NCI-H748 treated with DMSO at 0.1 percent for 48 hours (cell line): ENCODE results near the gene MICALL1.
"Not testable (repeated sequence)": the region's sequence is repeated elsewhere in the genome, so short reads cannot be mapped to it uniquely, and the experiment has no call there.

Experiments
- DNase-seq: peaks from one replicate; lab custom pipeline; 2025; lab: John Stamatoyannopoulos, UW

The MICALL1 gene

DNA sequence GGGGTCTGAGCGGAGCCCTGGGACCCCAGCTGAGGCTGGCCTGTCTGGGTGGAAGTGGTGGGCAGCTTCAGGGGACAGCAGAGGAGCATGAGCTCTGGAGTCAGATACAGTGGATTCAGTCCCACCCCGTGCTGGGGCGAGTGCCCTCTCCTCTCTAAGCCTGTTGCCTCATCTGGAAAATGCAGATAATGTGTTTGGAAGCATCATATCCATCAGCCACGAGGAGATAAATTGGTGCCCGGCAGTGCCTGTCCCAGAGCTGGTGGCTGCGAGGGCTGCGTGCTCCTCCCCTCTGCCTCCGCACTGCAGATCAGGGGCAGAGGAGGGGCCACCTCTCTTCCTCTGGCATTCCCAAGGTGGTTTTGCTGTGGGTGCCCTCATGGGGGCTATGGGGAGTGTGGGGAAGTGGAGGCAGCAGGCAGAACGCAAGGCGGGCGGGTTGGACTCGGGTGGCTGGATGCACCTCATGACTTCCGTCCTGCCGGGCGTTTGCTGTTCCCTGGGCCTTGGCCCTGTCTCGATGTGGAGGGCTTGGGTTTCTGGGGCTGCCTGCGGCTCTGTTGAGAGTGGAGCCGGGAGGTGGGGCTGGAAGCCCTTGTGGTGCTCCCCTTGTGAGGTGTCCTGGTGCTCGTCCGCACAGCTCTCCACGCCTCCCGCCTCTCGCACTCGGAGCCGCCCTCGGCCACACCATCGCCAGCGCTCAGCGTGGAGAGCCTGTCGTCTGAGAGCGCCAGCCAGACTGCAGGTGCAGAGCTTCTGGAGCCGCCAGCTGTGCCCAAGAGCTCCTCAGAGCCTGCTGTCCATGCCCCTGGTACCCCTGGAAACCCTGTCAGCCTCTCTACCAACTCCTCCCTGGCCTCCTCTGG lies 20.9 kb downstream of the MICALL1 start:
- DNase-seq, result no peak

DNA sequence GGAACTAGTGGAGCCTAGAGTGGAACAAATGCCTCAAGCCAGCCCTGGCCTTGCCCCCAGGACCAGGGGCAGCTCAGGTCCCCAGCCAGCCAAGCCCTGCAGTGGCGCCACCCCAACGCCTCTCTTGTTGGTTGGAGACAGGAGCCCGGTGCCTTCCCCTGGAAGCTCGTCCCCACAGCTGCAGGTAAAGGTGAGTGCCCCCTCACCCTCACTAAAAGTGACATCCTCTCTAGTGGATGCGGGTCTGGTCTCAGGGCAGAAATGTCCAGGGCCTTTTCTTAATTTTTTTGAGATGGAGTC lies 21.5 kb downstream of the MICALL1 start:
- DNase-seq, result no peak

DNA sequence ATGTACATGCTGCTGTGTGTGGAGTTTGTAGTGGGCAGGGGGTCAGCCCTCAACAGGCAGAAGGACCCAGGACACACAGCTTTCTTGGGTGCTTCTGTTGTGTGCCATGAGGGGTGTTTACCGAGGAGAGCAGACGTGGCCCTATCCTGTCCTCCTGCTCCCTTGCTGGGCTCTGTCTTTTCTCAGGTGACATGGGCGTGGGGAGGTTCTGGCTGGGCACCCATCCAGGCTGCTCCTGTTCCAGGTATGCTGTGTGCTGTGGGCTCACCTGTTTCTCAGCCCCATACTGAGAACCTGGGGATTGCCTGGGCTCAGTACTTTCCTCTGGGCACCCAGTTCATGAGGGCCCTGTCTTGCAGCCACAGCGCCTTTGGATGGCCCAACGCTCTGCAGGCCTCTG lies 23.3 kb downstream of the MICALL1 start:
- DNase-seq, result no peak

DNA sequence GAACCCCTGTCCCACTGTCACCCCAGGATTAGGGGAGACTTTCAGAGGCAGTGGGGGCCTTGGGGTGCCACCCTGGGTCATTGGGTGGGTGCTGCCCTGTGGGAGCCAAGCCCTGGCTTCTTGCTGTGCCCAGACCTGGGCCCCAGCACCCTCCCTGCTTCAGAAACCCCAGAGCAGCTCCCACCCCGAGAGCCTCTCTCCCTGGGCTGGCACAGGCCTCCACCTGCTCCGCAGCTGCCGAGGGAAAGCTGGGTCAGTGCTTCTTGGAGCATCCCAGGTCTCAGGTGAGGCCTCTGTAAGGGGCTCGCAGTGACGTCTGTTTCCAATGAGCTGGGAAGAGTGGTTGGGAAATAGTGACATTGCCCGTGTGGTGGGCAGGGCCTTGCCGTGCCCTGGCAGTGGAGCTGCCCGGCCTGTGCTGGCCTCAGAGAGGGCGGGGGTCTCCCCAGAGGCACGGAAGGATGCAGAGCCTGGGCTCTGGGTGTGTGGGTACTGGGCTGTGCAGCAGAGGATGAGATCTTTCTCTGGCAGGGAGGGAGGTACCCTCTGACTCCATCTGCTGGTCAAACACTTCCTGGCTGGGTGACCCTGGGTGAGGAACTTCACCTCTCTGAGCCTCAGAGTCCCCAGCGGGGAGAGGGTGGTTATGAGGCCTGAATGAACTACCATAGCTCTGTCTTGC lies 24.3 kb downstream of the MICALL1 start:
- DNase-seq, result no peak

DNA sequence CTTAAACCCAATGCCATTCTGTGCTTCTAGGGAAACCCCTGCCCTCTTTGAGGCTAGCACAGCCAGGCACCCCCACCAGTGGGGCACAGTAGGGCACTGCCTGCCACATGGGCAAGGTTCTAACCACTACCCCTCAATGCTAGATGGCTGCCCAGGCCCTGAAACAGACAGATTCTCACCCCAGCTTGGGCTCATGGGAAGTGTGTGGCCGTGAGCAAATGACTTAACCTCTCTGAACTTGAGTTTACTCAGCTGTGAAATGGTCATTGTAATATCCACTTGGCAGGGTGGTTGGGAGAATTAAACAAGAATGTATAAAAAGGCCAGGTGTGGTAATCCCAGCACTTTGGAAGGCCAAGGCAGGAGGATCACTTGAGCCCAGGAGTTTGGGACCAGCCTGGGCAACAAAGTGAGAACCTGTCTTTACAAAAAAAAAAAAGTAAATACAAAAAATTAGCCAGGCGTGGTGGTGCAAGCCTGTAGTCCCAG lies 24.9 kb downstream of the MICALL1 start:
- DNase-seq, result no peak

DNA sequence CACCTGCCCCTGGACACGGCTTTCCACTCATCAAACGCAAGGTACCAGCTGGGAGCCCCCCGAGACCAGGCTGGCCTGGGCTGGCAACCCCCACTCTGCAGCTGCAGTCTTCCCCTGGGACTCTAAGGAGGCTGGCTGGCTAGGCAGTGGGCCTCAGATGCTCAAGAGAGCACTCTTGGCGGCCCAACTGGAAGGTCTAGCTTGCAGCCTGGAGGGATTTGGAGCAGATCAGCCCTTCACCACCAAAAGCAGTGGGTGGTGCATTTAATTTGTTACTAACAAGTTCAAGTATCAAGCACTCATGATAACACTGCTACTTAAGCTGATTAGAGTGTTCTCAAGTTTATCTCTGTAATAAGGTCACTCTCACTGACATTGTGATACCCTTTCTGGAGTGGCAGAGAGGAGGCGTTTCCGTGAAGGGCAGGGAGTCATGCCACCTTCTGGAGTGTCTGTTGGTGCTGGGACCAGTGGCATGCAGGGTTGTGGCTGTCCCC lies 25.8 kb downstream of the MICALL1 start:
- no peak for DNase-seq

DNA sequence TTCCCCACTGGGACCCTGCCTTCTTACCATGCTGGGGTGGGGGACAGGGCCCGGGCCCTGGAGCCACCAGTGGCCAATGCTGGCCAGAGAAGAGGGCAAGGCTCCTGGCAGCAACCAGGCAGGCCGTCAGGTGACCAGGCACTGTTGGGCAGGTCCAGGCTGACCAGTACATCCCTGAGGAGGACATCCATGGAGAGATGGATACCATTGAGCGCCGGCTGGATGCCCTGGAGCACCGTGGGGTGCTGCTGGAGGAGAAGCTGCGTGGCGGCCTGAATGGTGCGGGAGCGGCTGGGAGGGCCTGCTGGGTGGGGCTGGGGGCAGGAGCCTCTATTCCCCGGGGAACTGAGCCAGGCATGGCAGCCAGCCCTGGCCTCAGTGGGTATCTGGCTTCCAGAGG lies 26.3 kb downstream of the MICALL1 start:
- no peak for DNase-seq

DNA sequence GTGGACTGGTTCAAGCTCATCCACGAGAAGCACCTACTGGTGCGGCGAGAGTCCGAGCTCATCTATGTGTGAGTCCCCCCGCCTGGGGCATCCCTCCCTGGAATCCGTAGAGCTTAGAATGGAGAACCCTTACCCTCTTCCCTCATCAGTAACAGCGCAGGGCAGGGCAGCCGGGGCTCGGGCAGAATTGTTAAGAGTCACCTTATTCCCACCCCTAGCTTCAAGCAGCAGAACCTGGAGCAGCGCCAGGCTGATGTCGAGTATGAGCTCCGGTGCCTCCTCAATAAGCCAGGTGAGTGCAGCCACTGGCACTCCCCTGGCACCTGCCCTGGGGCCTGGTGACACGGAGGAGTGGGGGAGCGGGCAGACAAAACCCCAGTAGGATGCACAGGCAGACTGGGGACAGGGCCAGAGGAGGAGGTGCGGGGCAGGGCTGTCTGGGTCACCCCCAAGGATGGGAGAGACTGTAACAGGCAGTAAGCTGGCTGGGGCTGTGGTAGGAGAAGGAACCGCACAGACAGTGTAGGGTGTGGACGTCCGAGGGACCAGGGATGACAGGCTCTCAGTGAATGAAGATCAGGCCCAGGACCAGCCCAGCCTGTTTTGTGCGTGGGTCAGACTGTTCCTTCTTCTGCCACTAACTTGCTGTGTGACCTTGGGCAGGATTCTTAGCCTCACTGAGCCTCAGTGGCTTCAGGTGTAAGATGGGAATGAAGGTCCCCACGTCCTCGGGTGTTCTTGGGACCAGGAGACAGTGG lies 26.9 kb downstream of the MICALL1 start:
- DNase-seq, result no peak

DNA sequence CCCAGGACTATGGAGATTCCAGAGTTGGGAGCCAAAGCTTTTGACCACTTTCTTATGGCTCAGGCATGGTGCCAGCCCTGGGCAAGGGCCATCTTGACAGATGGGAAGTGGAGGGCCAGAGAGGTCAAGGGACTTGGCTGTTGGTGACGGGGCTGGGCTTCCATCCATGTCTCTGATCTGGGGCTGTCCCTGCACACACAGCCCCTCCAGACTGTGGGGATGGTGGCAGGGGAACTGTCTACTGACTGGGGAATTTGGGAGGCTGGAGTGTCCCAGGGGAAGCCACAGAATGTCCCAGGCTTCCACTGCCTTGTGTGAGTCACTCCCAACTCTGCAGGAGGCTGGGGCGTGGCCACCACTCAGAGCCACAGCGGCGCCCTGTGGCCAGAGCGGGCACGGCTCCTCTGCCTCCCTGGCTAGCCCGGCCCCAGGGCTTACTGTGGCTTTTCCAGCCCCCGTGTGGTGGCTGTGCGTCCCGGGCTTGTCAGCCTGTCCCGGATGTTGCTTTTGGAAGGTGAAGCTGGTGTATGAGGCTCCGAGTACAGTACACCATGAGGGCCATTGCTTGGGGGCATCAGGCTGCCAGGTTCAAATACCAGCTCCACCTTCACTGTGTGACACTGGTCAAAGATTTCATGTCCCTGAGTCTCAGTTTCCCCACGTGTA lies 27.7 kb downstream of the MICALL1 start:
- peak; percentile 6 for DNase-seq

DNA sequence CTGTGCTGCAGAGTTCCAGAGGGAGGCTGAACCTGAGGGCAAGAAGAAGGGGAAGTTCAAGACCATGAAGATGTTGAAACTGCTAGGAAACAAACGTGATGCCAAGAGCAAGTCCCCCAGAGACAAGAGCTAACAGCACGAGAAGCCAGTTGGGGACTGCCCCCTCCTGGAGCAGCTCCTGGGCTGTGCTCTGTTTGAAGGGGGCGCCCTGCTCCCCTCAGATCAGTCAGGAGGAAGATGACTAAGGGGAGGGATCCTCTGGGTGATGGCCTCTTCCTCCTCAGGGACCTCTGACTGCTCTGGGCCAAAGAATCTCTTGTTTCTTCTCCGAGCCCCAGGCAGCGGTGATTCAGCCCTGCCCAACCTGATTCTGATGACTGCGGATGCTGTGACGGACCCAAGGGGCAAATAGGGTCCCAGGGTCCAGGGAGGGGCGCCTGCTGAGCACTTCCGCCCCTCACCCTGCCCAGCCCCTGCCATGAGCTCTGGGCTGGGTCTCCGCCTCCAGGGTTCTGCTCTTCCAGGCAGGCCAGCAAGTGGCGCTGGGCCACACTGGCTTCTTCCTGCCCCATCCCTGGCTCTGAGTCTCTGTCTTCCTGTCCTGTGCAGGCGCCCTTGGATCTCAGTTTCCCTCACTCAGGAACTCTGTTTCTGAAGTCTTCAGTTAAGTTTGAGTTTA lies 34.7 kb downstream of the MICALL1 start:
- DNase-seq, result no peak

DNA sequence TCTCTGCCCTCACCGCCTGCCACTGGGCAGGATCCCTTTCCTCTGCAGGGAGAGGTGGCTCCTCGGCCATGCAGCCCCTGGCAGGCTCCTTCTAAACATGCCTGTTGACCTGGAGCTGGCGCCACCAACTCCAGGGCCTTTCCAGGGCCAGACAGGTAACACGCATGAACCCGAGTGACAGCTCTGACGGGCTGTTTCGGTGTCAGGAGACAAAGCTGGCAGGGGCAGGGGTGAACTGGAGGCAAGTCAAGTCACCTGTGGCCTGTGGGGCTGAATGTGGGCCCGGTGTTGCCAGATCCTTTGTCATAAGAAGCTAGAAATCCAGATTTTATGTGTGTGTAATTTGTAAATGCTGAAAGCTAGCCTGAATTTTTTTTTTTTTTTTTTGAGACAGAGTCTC lies 36.0 kb downstream of the MICALL1 start:
- no peak for DNase-seq

DNA sequence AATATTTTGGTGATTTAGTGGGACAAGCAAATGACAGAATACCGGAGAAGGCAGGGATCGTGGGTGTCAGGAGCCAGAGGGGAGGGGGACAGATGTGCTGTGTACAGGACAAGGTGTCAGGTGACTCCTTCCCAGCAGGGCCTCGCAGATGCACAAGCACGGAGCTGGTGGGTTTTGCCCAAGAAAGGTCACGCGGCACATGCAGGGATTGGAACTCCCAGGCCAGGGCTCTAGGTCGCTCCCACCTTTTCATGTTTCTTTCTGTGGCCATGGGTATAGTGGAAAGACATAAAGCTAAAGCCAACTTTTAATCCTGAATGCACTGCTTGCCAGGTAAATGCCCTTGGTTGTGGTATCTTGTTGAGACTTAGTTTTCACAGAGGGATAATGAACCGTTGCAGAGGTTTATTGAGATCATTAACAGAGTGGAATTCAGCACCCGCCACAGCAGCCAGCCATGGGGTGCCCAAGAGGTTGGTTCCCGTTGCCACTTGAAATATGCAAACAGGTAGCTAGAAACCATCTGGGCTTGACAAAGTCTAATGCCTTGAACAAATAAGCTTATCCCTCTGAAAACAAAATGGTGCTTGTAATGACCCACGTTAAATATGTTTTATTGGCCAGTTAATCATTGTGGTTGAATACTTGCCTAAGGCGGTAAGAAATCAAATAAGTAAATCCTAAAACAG lies 37.2 kb downstream of the MICALL1 start:
- DNase-seq, result no peak

DNA sequence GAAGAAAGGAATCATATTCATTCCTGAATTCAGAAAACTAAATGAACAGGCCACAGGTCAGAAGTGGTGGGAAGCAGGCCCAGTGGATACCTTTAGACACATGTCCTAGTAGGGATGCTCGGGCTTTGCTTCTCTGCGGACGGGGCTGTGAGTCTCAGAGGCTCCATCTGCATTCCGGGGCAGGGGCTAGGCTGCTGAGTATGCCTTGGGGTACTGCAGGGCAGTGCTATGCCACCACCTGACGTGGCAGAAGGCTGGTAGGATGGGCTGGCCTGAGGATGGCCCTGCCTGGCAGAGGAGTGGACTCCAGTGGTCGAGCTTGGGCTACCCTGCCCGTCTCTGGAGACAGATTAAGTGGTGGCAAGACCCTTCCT lies 37.7 kb downstream of the MICALL1 start:
- no peak for DNase-seq

DNA sequence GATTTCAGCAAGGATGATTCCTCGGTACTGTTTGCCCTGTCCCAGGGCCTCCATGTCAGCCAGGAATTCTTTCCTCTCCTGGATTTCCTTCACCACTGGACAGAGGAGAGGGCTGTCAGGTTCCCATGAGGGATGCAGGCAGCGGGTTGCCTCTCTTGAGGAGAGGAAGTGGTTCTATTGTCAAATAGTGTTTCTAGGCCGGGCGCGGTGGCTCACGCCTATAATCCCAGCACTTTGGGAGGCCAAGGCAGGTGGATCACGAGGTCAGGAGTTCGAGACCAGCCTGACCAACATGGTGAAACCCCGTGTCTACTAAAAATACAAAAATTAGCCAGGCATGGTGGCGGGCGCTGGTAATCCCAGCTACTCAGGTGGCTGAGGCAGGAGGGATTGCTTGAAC lies 38.3 kb downstream of the MICALL1 start:
- not testable (repeated sequence) for DNase-seq

DNA sequence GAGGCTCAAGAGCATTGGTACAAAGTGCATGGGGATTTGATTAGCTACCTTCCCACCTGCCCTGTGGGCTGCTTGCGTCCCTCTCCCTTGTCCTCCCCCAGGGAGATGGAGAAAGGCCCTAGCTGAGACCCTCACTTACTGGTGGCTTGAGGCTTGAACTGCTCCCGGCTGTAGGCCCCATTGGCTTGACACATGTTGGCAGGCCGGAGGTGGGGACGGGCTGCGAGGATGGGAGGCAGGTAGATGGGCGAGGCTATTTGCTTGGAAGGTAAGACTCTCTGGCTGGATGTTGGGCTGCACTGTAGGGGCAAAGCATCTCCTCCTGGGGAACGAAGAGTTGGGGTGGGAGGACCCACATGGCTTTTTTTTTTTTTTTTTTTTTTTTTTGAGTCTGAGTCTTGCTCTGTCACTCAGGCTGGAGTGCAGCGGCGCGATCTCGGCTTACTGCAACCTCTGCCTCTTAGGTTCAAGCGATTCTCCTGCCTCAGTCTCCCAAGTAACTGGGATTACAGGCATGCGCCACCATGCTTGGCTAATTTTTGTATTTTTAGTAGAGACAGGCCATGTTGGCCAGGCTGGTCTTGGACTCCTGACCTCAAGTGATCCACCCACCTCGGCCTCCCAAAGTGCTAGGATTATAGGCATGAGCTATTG lies 41.2 kb downstream of the MICALL1 start:
- not testable (repeated sequence) for DNase-seq

DNA sequence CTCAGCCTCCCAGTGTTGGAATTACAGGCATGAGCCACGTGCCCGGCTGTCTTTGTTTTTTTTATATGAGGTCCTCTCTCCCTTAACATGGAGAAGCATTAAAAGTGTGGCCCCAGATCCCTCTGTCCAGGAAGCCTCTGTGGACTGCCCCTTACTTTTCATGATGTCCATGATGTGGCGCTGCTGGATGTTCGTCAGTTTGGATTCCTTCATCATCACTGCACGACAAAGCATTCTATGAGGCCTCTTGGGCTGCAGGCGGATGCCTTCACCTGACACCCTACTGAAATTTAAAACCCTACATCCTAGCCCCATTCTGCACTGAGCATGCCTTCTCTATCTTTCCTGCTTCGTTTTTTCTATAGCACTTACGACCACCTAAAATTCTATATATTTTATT lies 45.2 kb downstream of the MICALL1 start:
- DNase-seq, result no peak

DNA sequence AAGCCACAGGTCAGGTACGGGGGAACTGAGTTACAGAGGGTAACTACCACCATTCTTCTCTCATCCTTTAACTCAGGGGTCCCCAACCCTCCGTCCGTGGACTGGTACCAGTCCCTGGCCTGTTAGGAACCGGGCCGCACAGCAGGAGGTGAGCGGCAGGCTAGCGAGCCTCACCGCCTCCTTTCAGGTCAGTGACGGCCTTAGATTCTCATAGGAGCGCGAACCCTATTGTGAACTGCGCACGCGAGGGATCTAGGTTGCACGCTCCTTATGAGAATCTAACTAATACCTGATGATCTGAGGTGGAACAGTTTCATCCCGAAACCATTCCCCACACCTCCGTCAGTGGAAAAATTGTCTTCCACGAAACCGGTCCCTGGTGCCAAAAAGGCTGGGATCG lies 46.5 kb downstream of the MICALL1 start:
- DNase-seq, result not testable (repeated sequence)

DNA sequence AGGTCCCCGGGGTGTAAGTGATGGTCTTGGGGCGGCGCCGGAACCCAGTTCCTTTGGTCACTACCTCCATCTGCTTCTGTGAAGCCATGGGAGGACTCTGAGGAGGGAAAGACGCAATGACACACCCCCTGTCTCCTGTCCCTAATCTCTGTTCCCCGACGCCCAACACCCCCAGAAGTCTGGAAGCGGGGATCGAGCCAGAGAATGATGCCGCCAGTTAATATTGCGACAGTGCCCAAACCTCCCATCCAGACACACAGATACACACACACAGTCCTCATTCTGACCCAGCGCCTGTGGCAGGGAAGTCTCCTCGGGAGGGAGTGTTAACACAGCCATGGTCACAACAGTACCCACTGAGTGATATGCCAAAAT lies 47.0 kb downstream of the MICALL1 start:
- no peak for DNase-seq

DNA sequence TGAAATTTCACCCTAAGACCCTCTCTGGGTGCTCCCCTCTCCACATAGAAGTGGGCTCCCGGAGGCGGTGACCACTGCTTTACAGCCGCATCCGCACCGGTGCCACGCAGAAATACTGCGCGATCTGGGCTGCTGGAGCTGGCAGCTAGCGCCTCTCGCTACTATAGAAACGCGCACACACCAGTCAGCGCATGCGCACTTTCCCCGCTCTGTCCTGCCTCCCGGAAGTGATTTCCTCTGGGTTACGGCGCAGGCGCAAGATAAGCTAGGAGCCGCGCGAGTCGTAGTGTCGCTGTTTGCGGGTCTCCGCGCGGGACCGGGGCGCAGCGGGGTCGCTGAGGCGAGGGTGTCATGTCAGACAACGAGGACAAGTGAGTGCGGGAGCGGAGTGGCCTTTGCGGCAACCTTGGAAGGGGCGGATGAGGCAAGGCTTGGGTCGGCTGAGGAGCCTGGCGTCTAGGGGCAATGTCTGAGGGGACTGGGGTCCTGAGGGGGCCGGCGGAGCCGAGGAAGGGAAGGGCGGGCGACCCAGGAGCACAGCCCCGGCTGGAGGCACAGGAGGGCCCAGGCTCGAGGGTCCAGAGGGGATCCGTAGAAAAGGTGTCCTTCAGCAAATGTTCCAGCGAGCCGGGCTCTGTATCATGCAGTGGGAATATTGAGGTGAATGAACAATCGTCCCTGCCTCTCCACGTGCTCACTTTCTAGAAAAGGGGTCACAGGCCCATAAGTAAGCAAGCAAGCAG lies 47.5 kb downstream of the MICALL1 start, which contains the start of the genes C22orf23 and POLR2F:
C22orf23 (minus strand) TSS at position 165 of the 743 bp plus-strand sequence. CDS start 452 bp downstream, outside the sequence.
POLR2F (plus strand) TSS at position 263 of the 743 bp plus-strand sequence; CDS start at position 352, 89 bp downstream.
- DNase-seq, result peak; percentile 90
